Mucosa of stomach (tissue), 1 donor: ENCODE data around the gene E2F8.

ENCODE experiments used
- H3K27me3 ChIP-seq: one replicate; pipeline ENCODE4 v1.7.0; 2013; ENCODE audit warnings: mild to moderate bottlenecking, low read length; ENCODE audit not compliant: control insufficient read depth, insufficient read depth
- H3K36me3 ChIP-seq: one replicate; pipeline ENCODE4 v1.7.0; 2013; ENCODE audit warnings: low read length; ENCODE audit not compliant: control insufficient read depth, insufficient read depth
- H3K4me1 ChIP-seq: one replicate; pipeline ENCODE4 v1.7.0; 2013; ENCODE audit warnings: mild to moderate bottlenecking, low read length; ENCODE audit not compliant: control insufficient read depth, insufficient read depth
- H3K4me3 ChIP-seq: one replicate; pipeline ENCODE4 v1.7.0; 2013; ENCODE audit warnings: low read length
- H3K9ac ChIP-seq: one replicate; pipeline ENCODE4 v1.7.0; 2013; ENCODE audit warnings: mild to moderate bottlenecking, low read length, moderate library complexity
- H3K9me3 ChIP-seq: one replicate; pipeline ENCODE4 v1.7.0; 2013; ENCODE audit warnings: mild to moderate bottlenecking, low read length, moderate library complexity; ENCODE audit not compliant: control insufficient read depth
- donor health status: Pancreatic carcinoma.

E2F8 gene

GRCh38 chr11:19208181-19208580 is 32.6 kb downstream of the E2F8 start:
- H3K27me3 ChIP-seq, result no peaks in the 10 kb centered on the region
- no peaks in the 10 kb centered on the region for H3K9me3 ChIP-seq
- no peak overlapping the region for H3K4me3 ChIP-seq
- no peak overlapping the region for H3K9ac ChIP-seq
- H3K36me3 ChIP-seq, result no peaks in the 10 kb centered on the region
- no peaks in the 10 kb centered on the region for H3K4me1 ChIP-seq

- Histone ChIP-seq H3K27me3 (no peaks in the 10 kb centered on the region), H3K9me3 (no peaks in the 10 kb centered on the region), H3K4me3 (no peak overlapping the region), H3K36me3 (no peaks in the 10 kb centered on the region), H3K4me1 (peaks cover 9% of the 10 kb centered on the region), H3K9ac (no peak overlapping the region)
Measured at GRCh38 chr11:19204836-19205235, 35.9 kb downstream of the E2F8 start.

- Histone ChIP-seq H3K36me3 (no peaks in the 10 kb centered on the region), H3K4me3 (no peak within 1 kb of the TSS)
Measured at GRCh38 chr11:19201737-19202605, 38.8 kb downstream of the E2F8 start, which contains the start of gene CSRP3. Gene CSRP3 (minus strand): TSS chr11:19201983. CDS start chr11:19192448, 9,535 bp downstream.

GRCh38 chr11:19200410-19201201 is 40.1 kb downstream of the E2F8 start:
- H3K4me3 ChIP-seq, result no peak overlapping the region
- no peaks in the 10 kb centered on the region for H3K36me3 ChIP-seq
- no peaks in the 10 kb centered on the region for H3K27me3 ChIP-seq
- peaks cover 15% of the 10 kb centered on the region for H3K4me1 ChIP-seq
- no peaks in the 10 kb centered on the region for H3K9me3 ChIP-seq
- no peak overlapping the region for H3K9ac ChIP-seq

More at GRCh38 chr11:19201737-19202605, 38.8 kb downstream of the E2F8 start, which contains the start of gene CSRP3:
- Histone ChIP-seq H3K9ac (no peak within 1 kb of the TSS), H3K4me1 (peaks cover 15% of the 10 kb centered on the region), H3K9me3 (no peaks in the 10 kb centered on the region), H3K27me3 (no peaks in the 10 kb centered on the region)

GRCh38 chr11:19199771-19200170 is 41.0 kb downstream of the E2F8 start:
- Histone ChIP-seq H3K9me3 (no peaks in the 10 kb centered on the region), H3K27me3 (no peaks in the 10 kb centered on the region), H3K9ac (no peak overlapping the region), H3K4me3 (no peak overlapping the region), H3K4me1 (peaks cover 15% of the 10 kb centered on the region), H3K36me3 (no peaks in the 10 kb centered on the region)

- Histone ChIP-seq H3K9ac (no peak overlapping the region), H3K36me3 (no peaks in the 10 kb centered on the region), H3K4me3 (no peak overlapping the region), H3K9me3 (no peaks in the 10 kb centered on the region), H3K4me1 (peaks cover 15% of the 10 kb centered on the region), H3K27me3 (no peaks in the 10 kb centered on the region)
Measured at GRCh38 chr11:19199048-19199447, 41.7 kb downstream of the E2F8 start.

GRCh38 chr11:19196432-19196831 is 44.3 kb downstream of the E2F8 start:
- H3K27me3 ChIP-seq, result no peaks in the 10 kb centered on the region
- H3K9me3 ChIP-seq, result no peaks in the 10 kb centered on the region
- peaks cover 15% of the 10 kb centered on the region for H3K4me1 ChIP-seq
- H3K36me3 ChIP-seq, result no peaks in the 10 kb centered on the region
- no peak overlapping the region for H3K9ac ChIP-seq
- H3K4me3 ChIP-seq, result no peak overlapping the region

- Histone ChIP-seq H3K4me3 (no peak overlapping the region), H3K9ac (no peak overlapping the region), H3K9me3 (no peaks in the 10 kb centered on the region), H3K36me3 (no peaks in the 10 kb centered on the region), H3K27me3 (no peaks in the 10 kb centered on the region), H3K4me1 (peaks cover 5% of the 10 kb centered on the region)
Measured at GRCh38 chr11:19194620-19195308, 46.0 kb downstream of the E2F8 start.

GRCh38 chr11:19193916-19194315 is 46.8 kb downstream of the E2F8 start:
- Histone ChIP-seq H3K9ac (no peak overlapping the region), H3K9me3 (no peaks in the 10 kb centered on the region), H3K4me1 (no peaks in the 10 kb centered on the region), H3K27me3 (no peaks in the 10 kb centered on the region), H3K4me3 (no peak overlapping the region), H3K36me3 (no peaks in the 10 kb centered on the region)

- Histone ChIP-seq H3K9ac (no peak overlapping the region), H3K36me3 (no peaks in the 10 kb centered on the region), H3K4me1 (no peaks in the 10 kb centered on the region), H3K9me3 (no peaks in the 10 kb centered on the region), H3K4me3 (no peak overlapping the region), H3K27me3 (no peaks in the 10 kb centered on the region)
Measured at GRCh38 chr11:19191530-19192169, 49.1 kb downstream of the E2F8 start.

GRCh38 chr11:19187833-19188258 is 52.9 kb downstream of the E2F8 start:
- Histone ChIP-seq H3K27me3 (no peaks in the 10 kb centered on the region), H3K4me3 (no peak overlapping the region), H3K9me3 (no peaks in the 10 kb centered on the region), H3K4me1 (no peaks in the 10 kb centered on the region), H3K36me3 (no peaks in the 10 kb centered on the region), H3K9ac (no peak overlapping the region)
